C4-2B (cell line): Measurements from ENCODE around the gene MGRN1.

Experiments
- H3K27ac ChIP-seq: fragments of 450-650 bp; 2 replicates; pipeline ENCODE4 v1.5.1; 2017
- CTCF ChIP-seq: fragments of 450-650 bp; conservative IDR thresholded peaks from 2 replicates; pipeline ENCODE4 v1.5.1; 2017; ENCODE audit warnings: mild to moderate bottlenecking
- ZFX ChIP-seq: fragments of 450-650 bp; IDR thresholded peaks from 2 replicates; pipeline ENCODE4 v1.6.1; 2017

The MGRN1 gene

DNA sequence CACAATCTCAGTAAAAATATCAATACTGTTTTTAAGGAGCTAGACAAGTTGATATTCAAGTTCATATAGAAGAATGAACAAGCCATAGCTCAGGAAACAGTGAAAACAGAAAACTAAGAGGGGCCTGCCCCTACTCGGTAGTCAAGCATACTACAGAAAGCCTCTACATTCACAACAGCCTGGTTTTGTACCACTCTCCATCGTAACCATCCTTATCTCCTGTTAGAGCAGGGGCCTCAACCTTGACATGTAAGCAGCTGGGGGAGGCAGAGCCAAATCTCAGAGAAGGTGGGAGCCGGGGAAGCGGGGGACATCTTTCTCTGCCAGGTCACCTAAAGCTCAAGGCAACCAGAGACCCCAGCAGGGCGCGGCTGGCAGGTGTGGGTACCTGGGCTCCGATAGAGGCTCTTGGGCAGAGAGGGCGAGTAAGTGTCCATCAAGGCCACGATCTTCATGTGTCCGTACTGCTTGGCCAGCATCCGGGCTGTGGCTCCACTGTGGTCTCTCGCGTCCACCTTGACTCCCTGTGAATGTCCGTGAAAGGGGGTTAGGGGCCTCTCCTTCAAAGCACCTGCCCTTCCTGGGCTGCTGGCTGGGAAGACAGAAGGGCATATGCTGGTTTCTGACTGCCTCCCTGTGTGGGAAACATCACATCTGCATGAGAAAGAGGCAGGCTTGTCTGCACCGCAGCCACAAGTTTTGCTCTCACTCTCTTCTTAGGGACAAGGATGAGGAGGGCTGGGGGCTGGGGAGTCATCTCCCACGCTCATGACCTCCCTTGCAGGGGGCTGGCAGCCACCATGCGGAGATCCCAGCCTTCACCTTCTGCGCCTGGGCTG, 89.3 kb downstream of the MGRN1 start:
- TF ChIP-seq CTCF (no peak), ZFX (no peak)

DNA sequence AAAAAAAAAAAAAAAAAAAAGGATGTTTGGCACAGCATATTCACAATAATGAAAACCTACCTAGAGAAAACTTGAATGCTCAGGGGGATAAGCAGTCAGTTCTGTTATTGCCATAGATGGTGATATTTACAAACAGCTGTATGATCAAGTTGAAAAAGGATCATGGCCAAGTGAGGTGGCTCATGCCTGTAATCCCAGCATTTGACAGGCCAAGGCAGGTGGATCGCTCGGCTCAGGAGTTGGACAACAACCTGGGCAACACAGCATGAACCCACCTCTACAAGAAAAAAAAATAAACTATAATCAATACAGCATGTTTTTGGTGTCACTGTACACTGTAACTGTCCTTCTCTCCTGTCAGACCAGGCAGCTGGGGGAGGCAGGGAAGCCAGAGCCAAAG, 90.4 kb downstream of the MGRN1 start:
- TF ChIP-seq ZFX (no peak), CTCF (no peak)
- H3K27ac ChIP-seq = no peak overlapping the region

More for the DNA sequence above, 89.3 kb downstream of the MGRN1 start:
- H3K27ac ChIP-seq = no peak overlapping the region

DNA sequence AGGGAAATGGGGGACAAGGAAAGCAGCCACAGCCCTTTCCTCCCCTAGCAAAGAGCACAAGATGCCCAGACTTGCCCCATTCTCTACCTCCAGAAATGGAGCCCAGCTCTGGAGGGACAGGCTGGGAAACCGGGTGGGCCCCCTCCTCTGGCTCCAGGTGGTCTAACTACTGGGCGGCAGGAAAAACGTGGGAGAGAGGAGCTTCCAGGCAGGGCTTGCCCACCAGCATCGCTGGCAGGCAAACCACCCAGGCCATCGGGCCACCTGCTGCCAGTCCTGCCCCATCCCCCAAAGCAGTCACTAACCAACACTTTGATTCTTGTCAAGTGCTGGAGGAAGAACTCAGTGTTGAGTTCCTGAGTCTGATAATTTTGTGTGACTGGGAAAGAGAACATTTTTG, 93.8 kb downstream of the MGRN1 start:
- no peak for TF ChIP-seq ZFX
- TF ChIP-seq CTCF = no peak
- no peak overlapping the region for H3K27ac ChIP-seq

DNA sequence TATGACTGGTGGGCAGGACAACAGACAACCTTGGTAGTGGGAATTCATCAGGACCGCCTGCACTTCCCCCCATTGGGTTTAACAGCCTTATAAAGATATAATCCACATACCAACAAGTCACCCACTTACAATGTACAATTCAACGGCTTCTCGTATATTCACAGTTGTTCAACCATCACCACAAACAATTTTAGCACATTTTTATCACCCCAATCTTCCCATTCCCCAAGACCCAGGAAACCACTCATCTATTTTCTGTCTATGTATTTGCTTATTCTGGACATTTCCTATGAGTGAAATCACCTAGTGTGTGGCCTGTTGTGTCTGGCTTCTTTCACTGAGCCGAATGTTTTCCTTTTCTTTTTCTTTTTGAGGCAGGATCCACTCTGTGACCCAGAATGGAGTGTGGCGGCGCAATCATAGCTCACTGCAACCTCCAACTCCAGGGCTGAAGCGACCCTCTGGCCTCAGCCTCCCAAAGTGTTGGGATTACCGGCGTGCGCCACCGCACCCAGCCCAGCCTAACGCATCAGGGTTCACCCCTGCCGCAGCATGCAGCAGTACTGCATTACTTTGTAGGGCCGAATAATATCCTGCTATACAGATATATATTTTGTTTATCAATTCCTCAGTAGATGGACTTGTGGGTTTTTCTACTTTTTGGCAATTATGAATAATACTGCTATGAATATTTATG, 98.6 kb downstream of the MGRN1 start:
- H3K27ac ChIP-seq = no peak overlapping the region
- TF ChIP-seq CTCF (no peak), ZFX (no peak)

DNA sequence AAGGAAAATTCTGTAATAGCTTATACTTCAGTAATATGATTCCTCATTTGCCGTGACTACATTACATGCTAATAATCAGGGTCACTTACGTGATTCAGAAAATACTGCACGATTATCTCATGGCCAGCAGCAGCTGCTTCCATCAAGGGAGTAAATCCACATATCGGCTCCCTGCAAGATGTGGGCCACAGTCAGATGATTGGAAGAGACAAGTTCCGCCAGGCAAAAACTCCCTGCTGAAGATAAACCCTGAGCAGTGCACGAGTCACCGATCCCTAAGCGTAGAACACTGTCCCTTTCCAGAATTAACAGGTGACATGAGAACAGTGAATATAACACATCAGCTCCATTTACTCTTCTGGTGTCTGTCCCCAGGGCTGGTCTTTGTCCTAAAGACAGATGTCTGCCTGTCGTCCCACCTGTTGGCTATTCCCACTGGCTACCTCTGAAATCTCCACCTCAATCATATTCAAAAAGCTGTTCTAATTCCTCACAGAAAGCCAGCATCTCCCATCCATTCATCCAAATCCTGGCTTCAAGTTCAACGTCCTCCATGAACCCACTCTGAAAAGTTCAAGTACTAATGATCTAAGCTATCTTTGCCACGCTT, 100.1 kb downstream of the MGRN1 start:
- H3K27ac ChIP-seq = no peak overlapping the region
- TF ChIP-seq ZFX (no peak), CTCF (no peak)

- H3K27ac ChIP-seq = no peak overlapping the region
- TF ChIP-seq ZFX (no peak), CTCF (no peak)
These were observed 102.0 kb downstream of the MGRN1 start for GRCh38 chr16:4726616-4727015.

DNA sequence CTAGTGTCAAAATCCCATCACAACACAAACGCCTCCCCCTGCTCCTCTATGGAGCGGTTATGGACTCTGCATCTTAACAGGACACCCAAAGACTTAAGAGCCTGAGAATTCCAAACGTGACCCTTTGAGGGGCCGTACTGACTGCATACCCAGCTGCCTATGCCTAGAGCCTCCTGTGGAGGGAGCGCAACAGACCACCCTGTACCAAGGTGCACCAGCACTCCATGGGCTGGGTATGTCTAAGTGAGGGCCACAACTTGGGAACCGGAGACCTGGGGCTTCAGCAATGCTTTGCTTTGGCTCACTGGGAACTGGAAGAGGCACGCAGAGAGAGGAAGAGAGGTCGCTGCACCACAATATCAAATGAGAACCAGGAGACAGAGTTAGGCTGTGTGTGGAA, 104.0 kb downstream of the MGRN1 start:
- TF ChIP-seq CTCF (no peak), ZFX (no peak)
- no peak overlapping the region for H3K27ac ChIP-seq
